GM23338 (cell line): Measurements from ENCODE around the gene PLCG2. TPM values are rescaled to one million over a fixed set of nuclear protein-coding genes. Genes with fewer than 3 reads are reported as not detected.
A peak's percentile ranks its signal among the peaks of the same experiment; 100 is the strongest.

Experiments used
- ATAC-seq: fragments of 200-7000 bp; cut with Tn5 transposase; 3 replicates; pipeline ENCODE4 v1.9.1; 2020
- DNase-seq: peaks from one replicate; pipeline ENCODE4 v3.0.0-alpha.2; 2015; ENCODE audit warnings: low spot score
- H2AFZ ChIP-seq: fragments of 200-600 bp; sonication (generic); 2 replicates; pipeline ENCODE4 v1.8.0; 2016; ENCODE audit warnings: antibody characterized with exemption, mild to moderate bottlenecking, moderate library complexity
- H3F3A ChIP-seq: fragments of 200-600 bp; sonication (generic); replicated peaks from 2 replicates; pipeline ENCODE4 v1.8.0; 2017; ENCODE audit warnings: antibody characterized with exemption, mixed run types, low read depth
- H3K27ac ChIP-seq: fragments of 200-600 bp; sonication (generic); 2 replicates; pipeline ENCODE4 v1.6.1; 2016; ENCODE audit warnings: low read depth
- H3K27me3 ChIP-seq: fragments of 200-600 bp; sonication (generic); 2 replicates; pipeline ENCODE4 v1.8.0; 2016; ENCODE audit warnings: mild to moderate bottlenecking, mixed run types, moderate library complexity; ENCODE audit not compliant: insufficient read depth
- H3K36me3 ChIP-seq: fragments of 200-600 bp; sonication (generic); 2 replicates; pipeline ENCODE4 v1.8.0; 2016; ENCODE audit warnings: mild to moderate bottlenecking; ENCODE audit not compliant: insufficient read depth
- H3K4me1 ChIP-seq: fragments of 200-600 bp; sonication (generic); 2 replicates; pipeline ENCODE4 v1.8.0; 2016; ENCODE audit warnings: mild to moderate bottlenecking, moderate library complexity; ENCODE audit not compliant: insufficient read depth
- H3K4me2 ChIP-seq: fragments of 200-600 bp; sonication (generic); 2 replicates; pipeline ENCODE4 v1.7.1; 2017; ENCODE audit warnings: mixed run types
- H3K4me3 ChIP-seq: fragments of 200-600 bp; sonication (generic); 2 replicates; pipeline ENCODE4 v1.6.1; 2016; ENCODE audit warnings: mixed run types
- H3K79me2 ChIP-seq: fragments of 200-600 bp; sonication (generic); replicated peaks from 2 replicates; pipeline ENCODE4 v1.8.0; 2017; ENCODE audit warnings: mild to moderate bottlenecking; ENCODE audit not compliant: insufficient read depth
- H3K9me2 ChIP-seq: fragments of 200-600 bp; sonication (generic); 2 replicates; pipeline ENCODE4 v1.8.0; 2017; ENCODE audit not compliant: insufficient read depth
- H4K20me1 ChIP-seq: fragments of 200-600 bp; sonication (generic); replicated peaks from 2 replicates; pipeline ENCODE4 v1.8.0; 2017; ENCODE audit warnings: mild to moderate bottlenecking; ENCODE audit not compliant: insufficient read depth
- H3K27ac Mint-ChIP-seq: 2 replicates; pipeline ENCODE4 v1.8.0; 2020; ENCODE audit warnings: inconsistent platforms, mild to moderate bottlenecking, moderate library complexity, mixed read lengths
- H3K27me3 Mint-ChIP-seq: 3 replicates; pipeline ENCODE4 v1.8.0; 2022; ENCODE audit warnings: low read depth, mild to moderate bottlenecking, moderate library complexity, mixed read lengths, inconsistent platforms; ENCODE audit not compliant: insufficient read depth, poor library complexity
- H3K36me3 Mint-ChIP-seq: 3 replicates; pipeline ENCODE4 v1.8.0; 2021; ENCODE audit warnings: low read depth, mild to moderate bottlenecking, inconsistent platforms, moderate library complexity, mixed read lengths
- H3K4me1 Mint-ChIP-seq: 3 replicates; pipeline ENCODE4 v1.8.0; 2020; ENCODE audit warnings: mild to moderate bottlenecking, inconsistent platforms, mixed read lengths
- H3K4me3 Mint-ChIP-seq: 3 replicates; pipeline ENCODE4 v1.8.0; 2021; ENCODE audit warnings: moderate library complexity, mild to moderate bottlenecking, inconsistent platforms, mixed read lengths
- H3K9me3 Mint-ChIP-seq: 3 replicates; pipeline ENCODE4 v1.8.0; 2020; ENCODE audit warnings: moderate library complexity, mild to moderate bottlenecking, inconsistent platforms, mixed read lengths
- CTCF ChIP-seq, 2 experiments: fragments of 200-600 bp in 1 of 2; sonication (generic) in 1 of 2; conservative IDR thresholded peaks; 2 replicates each; pipeline versions ENCODE4 v1.5.1 to v1.6.1; 2016 to 2017; ENCODE audit warnings: antibody characterized with exemption in 2 of 2, low read depth in 2 of 2, mild to moderate bottlenecking in 2 of 2, moderate library complexity in 1 of 2
- REST ChIP-seq: IDR thresholded peaks from one replicate; pipeline ENCODE4 v1.6.1; 2018; ENCODE audit warnings: antibody characterized with exemption; ENCODE audit not compliant: unreplicated experiment
- ZNF114 ChIP-seq: fragments of 250-450 bp; sonication (Bioruptor Pico); IDR thresholded peaks from 2 replicates; pipeline ENCODE4 v1.5.0; 2020; ENCODE audit warnings: mild to moderate bottlenecking, moderate library complexity
- ZNF462 ChIP-seq: fragments of 250-450 bp; sonication (Bioruptor Pico); IDR thresholded peaks from 2 replicates; pipeline ENCODE4 v1.5.0; 2020; ENCODE audit warnings: mild to moderate bottlenecking, moderate library complexity
- polyA plus RNA-seq: library from polyadenylated mRNA; unstranded; fragments of >200 nt; fragmentation: Nextera tagmentation; extraction: Ambion mirVana; gene quantifications from 2 replicates; pipeline ENCODE4 v1.2.1, GENCODE V29; 2016
- total RNA-seq: library from RNA; depleted of rRNA; stranded (reverse); fragments of >200 nt; shearing (Covaris generic); gene quantifications from 2 replicates; pipeline ENCODE4 v1.2.3, GENCODE V29; 2014

Gene PLCG2
- total and polyA plus RNA-seq, 2 experiments from 2014 or later = 2.4 to 5.9 TPM

GRCh38 chr16:81861915-81862314 is 82.8 kb downstream of the PLCG2 start (continued):
- no peak for TF ChIP-seq ZNF462 (CRISPR knock-in tag)

- Histone ChIP-seq H3K4me1 (peaks cover 17% of the 10 kb centered on the region), H3K27me3 (no peaks in the 10 kb centered on the region), H3K4me2 (peak overlapping the region; percentile 73), H3K4me3 (no peak overlapping the region; the same call in 1 of the 2 replicates), H3F3A (no peaks in the 10 kb centered on the region), H2AFZ (peak overlapping the region; percentile 47; the same call in 1 of the 2 replicates), H4K20me1 (no peaks in the 10 kb centered on the region), H3K36me3 (no peaks in the 10 kb centered on the region), H3K79me2 (no peaks in the 10 kb centered on the region), H3K27ac (no peak overlapping the region), H3K9me2 (no peaks in the 10 kb centered on the region)
- Mint-ChIP-seq H3K36me3 (0 out of 3 replicates have a peak, but pooled peaks cover 3% of the 10 kb centered on the region), H3K27me3 (peaks cover 14% of the 10 kb centered on the region), H3K4me3 (peak overlapping the region; percentile 45; the same call in 1 of the 3 replicates), H3K4me1 (peaks cover 19% of the 10 kb centered on the region), H3K27ac (no peak overlapping the region; the same call in 1 of the 2 replicates), H3K9me3 (no peaks in the 10 kb centered on the region)
- TF ChIP-seq REST = peak; percentile 47
- no peak for TF ChIP-seq CTCF (conservative IDR thresholded peaks at IDR 0.05; ENCODE audit: low read depth in 2 of 2)
- no peak for TF ChIP-seq ZNF114
- DNase-seq = peak; percentile 58
- ATAC-seq = peak; percentile 94
These were observed 84.7 kb downstream of the PLCG2 start for GRCh38 chr16:81863630-81864352.
